Ovary (tissue), 9 donors: ENCODE data around the gene ARF6. TPM values are rescaled to one million over a fixed set of nuclear protein-coding genes. Genes with fewer than 3 reads are reported as not detected.
A peak's percentile ranks its signal among the peaks of the same experiment; 100 is the strongest.
"Not testable (repeated sequence)": the region's sequence is repeated elsewhere in the genome, so short reads cannot be mapped to it uniquely, and the experiment has no call there.

Experiments
- DNase-seq, 5 donors: peaks; one replicate each; pipeline ENCODE4 v3.0.0-alpha.2; 2019 to 2020
- H3K27ac ChIP-seq, 2 donors: fragments of 200-600 bp; one replicate each; pipeline versions ENCODE4 v1.5.1 to v1.8.0; 2019 to 2022
- H3K27me3 ChIP-seq: fragments of 200-600 bp; one replicate; pipeline ENCODE4 v1.8.0; 2022
- H3K36me3 ChIP-seq: fragments of 200-600 bp; sonication (generic); one replicate; pipeline ENCODE4 v1.5.1; 2019
- H3K4me1 ChIP-seq: one replicate; pipeline ENCODE4 v1.8.1; 2013; ENCODE audit warnings: mild to moderate bottlenecking, moderate library complexity; ENCODE audit not compliant: insufficient read depth
- H3K4me3 ChIP-seq: fragments of 200-600 bp; sonication (generic); one replicate; pipeline ENCODE4 v1.5.1; 2017
- H3K9me3 ChIP-seq, 2 donors: fragments of 200-600 bp in 1 of 2; sonication (generic) in 1 of 2; one replicate each; pipeline versions ENCODE4 v1.5.1 to v1.8.1; 2013 to 2019; ENCODE audit warnings: mild to moderate bottlenecking in 1 of 2, moderate library complexity in 1 of 2
- CTCF ChIP-seq, 3 donors: fragments of 450-650 bp in 2 of 3; fragments of 200-600 bp in 1 of 3; IDR thresholded peaks; one replicate each; pipeline versions ENCODE4 v1.5.1 to v1.8.0; 2016 to 2022; ENCODE audit warnings: antibody characterized with exemption in 3 of 3, mild to moderate bottlenecking in 1 of 3
- EP300 ChIP-seq: sonication (generic); formaldehyde crosslinking; IDR thresholded peaks from one replicate; pipeline ENCODE4 v1.6.1; 2017; ENCODE audit warnings: antibody characterized with exemption
- POLR2A ChIP-seq: fragments of 450-650 bp; IDR thresholded peaks from one replicate; pipeline ENCODE4 v1.6.1; 2017; ENCODE audit warnings: antibody characterized with exemption, mild to moderate bottlenecking, moderate library complexity
- WGBS, 3 donors: extraction: QIAGEN DNeasy Blood & Tissue Kit in 1 of 3; methylation state at CpG; one replicate each; pipeline versions ENCODE4 v1.1.5 to v1.1.7; 2013 to 2017; 5-methylcytosine and 5-hydroxymethylcytosine counted together
- intact Hi-C, 4 donors: fragments of 100-400 bp; cut with DNase I; formaldehyde crosslinking; loops; one replicate each; pipeline versions ENCODE4 v1.11.0 to v1.15.1; 2022 to 2023
- polyA plus RNA-seq, 2 donors: library from polyadenylated mRNA; stranded (reverse); fragments of 200-250 nt in 1 of 2; fragments of 350-450 nt in 1 of 2; fragmentation: Illumina TruSeq in 1 of 2; extraction: RNeasy Lipid Tissue Mini Kit (QIAGEN cat#74804) in 1 of 2; gene quantifications; one replicate each; pipeline ENCODE4 v1.2.3, GENCODE V29; 2013 to 2014
- total RNA-seq, 7 donors: library from RNA; depleted of rRNA in 2 of 7; stranded (reverse); fragments of >200 nt in 2 of 7; fragmentation: NEBNext Ultra II Directional in 3 of 7; extraction: Animal tissue kit (Norgen Biotek cat#: 25700) in 3 of 7; gene quantifications; one replicate each; pipeline versions ENCODE4 v1.1.0 to v1.2.4, GENCODE V29; 2016 to 2023
- donor health status: DM: no; HTN: no; CAD: no; lungs with moderate emphysema.
- donor health status: DM: no; HTN: no; CAD: no.
- donor health status: Bipolar disorder and iron deficiency.
- donor health status: DM: yes; HTN: yes; CAD: no.
- donor health status: DM: no; HTN: no; CAD: no.
- donor health status: DM: yes; HTN: yes; CAD: no.

The ARF6 gene
- total and polyA plus RNA-seq, 9 donors: 19.8 to 39.7 (median 34.1) TPM

- H3K4me1 ChIP-seq: peaks cover 2% of the 10 kb centered on the region
- H3K4me3 ChIP-seq: peak overlapping the region; percentile 54
- H3K9me3 ChIP-seq: no peaks in the 10 kb centered on the region
- H3K27me3 ChIP-seq: no peaks in the 10 kb centered on the region
- no peak for TF ChIP-seq EP300
- intact Hi-C loops: loop anchor here in 2 of 4 donors (10.0 kb wide), 1 partner anchor 241 kb away; no protein-coding TSS in a partner anchor
- peak in 3 of 5 donors; percentile 28 to 38 (median 33) for DNase-seq
- no peaks in the 10 kb centered on the region for H3K36me3 ChIP-seq
- peak overlapping the region; percentile 90 to 95 for H3K27ac ChIP-seq
- 10 to 13% (median 11%) methylated on average over 9 of the region's 9 CpGs for WGBS, 3 donors
These were observed 29.2 kb upstream of the ARF6 start for GRCh38 chr14:49863487-49864281.

DNA sequence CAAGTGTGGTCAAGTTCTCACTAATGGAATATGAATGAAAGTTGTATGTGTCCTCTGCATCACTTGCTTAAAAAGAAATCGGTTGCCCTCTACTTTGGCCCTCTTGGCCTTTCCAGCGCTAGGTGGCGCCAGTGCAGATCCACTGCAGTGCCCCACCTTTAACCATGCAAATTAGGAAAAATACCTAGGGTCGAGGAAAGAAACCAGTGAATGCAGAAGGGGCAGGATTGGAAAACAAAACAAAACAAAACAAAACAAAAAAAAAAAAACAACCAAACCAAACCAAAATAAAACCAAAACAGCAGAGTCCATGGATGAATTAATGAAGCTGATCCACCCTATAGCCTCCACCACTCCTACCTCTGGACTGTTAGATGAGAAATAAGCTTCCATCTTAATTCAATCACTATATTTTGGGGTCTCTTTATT, 27.4 kb upstream of the ARF6 start:
- Histone ChIP-seq H3K36me3 (no peaks in the 10 kb centered on the region), H3K9me3 (no peaks in the 10 kb centered on the region), H3K27me3 (no peaks in the 10 kb centered on the region), H3K4me3 (no peak overlapping the region), H3K4me1 (peaks cover 2% of the 10 kb centered on the region), H3K27ac (no peak overlapping the region)
- WGBS, 3 donors: 1 to 4% (median 2%) methylated on average over 4 of the region's 4 CpGs
- TF ChIP-seq EP300: no peak
- peak; percentile 41 to 56 (median 53) for TF ChIP-seq CTCF (IDR thresholded peaks at IDR 0.05)
- DNase-seq: peak; percentile 65 to 86 (median 79)
- intact Hi-C loops: loop anchor here in 3 of 4 donors (5.0 to 10.0 kb wide), 2 partner anchors 237 to 239 kb away; no protein-coding TSS in a partner anchor

DNA sequence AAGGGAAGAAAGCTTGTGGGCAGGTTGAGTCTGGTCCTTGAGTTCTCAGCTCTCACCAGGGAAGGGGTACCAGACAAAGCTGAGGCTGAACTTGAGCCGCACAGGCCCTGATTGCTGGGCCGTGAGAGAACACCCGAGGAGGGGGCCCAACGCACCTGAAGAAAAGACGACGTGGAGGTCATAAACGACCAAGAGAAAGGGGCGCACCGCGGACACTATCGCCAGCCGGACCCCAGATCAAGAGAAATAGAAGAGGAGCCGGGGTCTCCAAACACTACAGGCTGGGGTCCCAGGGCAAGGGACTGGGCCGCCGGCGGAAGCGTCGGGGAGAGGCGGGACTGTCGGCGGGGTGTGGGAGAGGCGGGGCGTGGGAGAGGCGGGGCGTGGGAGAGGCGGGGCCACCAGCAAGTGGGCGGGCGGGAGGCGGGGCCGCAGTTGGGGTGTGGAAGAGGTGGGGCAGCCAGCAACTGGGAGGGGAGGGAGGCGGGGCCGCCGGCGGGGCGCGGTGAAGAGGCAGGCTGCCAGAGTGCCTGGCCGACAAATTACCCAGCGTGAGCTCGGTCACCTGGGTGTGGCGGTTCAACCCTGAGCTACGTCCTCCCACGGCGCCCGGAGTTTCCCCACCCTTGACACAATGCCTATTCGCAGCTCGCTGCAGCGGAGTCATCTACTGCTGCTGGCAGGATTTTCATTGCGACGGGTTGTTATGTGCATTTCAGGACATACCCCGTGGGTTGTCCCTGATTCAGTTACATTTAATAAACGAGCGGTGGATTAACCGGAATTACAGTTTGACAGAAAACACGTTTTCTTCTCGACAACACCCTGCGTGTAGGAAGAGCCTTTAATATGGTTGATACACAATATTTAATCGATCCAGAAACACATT, 24.8 kb upstream of the ARF6 start:
- WGBS, 3 donors: 0 to 1% (median 0%) methylated on average over 45 to 57 of the region's 57 CpGs
- Histone ChIP-seq H3K27me3 (no peaks in the 10 kb centered on the region), H3K9me3 (no peaks in the 10 kb centered on the region), H3K36me3 (no peaks in the 10 kb centered on the region), H3K4me3 (peak overlapping the region; percentile 69), H3K4me1 (peaks cover 2% of the 10 kb centered on the region), H3K27ac (peak overlapping the region in 1 of 2 donors; percentile 64)
- intact Hi-C loops: loop anchor here in 3 of 4 donors (5.0 to 10.0 kb wide), 2 partner anchors 234 to 237 kb away; no protein-coding TSS in a partner anchor
- no peak for TF ChIP-seq EP300
- TF ChIP-seq POLR2A: peak; percentile 68
- peak; percentile 94 to 97 (median 96) for DNase-seq

- Histone ChIP-seq H3K27me3 (no peaks in the 10 kb centered on the region), H3K9me3 (no peaks in the 10 kb centered on the region), H3K4me1 (peaks cover 2% of the 10 kb centered on the region), H3K27ac (peak overlapping the region in 1 of 2 donors; percentile 64), H3K36me3 (no peaks in the 10 kb centered on the region), H3K4me3 (peak overlapping the region; percentile 69)
- 37 to 40% (median 40%) methylated on average over 5 of the region's 5 CpGs for WGBS, 3 donors
- TF ChIP-seq CTCF (IDR thresholded peaks at IDR 0.05): no peak
- no peak for TF ChIP-seq POLR2A
- no peak for TF ChIP-seq EP300
- no peak for DNase-seq
- intact Hi-C loops: loop anchor here in 3 of 4 donors (5.0 to 10.0 kb wide), 2 partner anchors 234 to 236 kb away; no protein-coding TSS in a partner anchor
These were observed 24.2 kb upstream of the ARF6 start for GRCh38 chr14:49868720-49869114.

GRCh38 chr14:49870908-49871307, 22.0 kb upstream of the ARF6 start:
- DNase-seq: no peak
- Histone ChIP-seq H3K9me3 (no peaks in the 10 kb centered on the region), H3K4me3 (no peak overlapping the region), H3K36me3 (no peaks in the 10 kb centered on the region), H3K4me1 (no peaks in the 10 kb centered on the region), H3K27me3 (no peaks in the 10 kb centered on the region), H3K27ac (no peak overlapping the region)
- TF ChIP-seq CTCF (IDR thresholded peaks at IDR 0.05) (no peak), EP300 (no peak), POLR2A (no peak)
- intact Hi-C loops: no loop called here
- 90 to 93% (median 91%) methylated on average over 6 of the region's 6 CpGs for WGBS, 3 donors

- H3K4me1 ChIP-seq, DNase-seq, H3K27me3 ChIP-seq, H3K9me3 ChIP-seq, H3K27ac ChIP-seq, intact Hi-C loops, H3K36me3 ChIP-seq, H3K4me3 ChIP-seq: not testable (repeated sequence)
- WGBS, 3 donors: 66 to 70% (median 67%) methylated on average over 6 of the region's 6 CpGs
These were observed 19.3 kb upstream of the ARF6 start for GRCh38 chr14:49873548-49873947.
